Right lobe of liver (tissue), 6 donors: ENCODE data around the gene SDHAF1. TPM values are rescaled to one million over a fixed set of nuclear protein-coding genes. Genes with fewer than 3 reads are reported as not detected.

Experiments
- ATAC-seq, 4 donors: fragments of 200-7000 bp; cut with Tn5 transposase; one replicate each; pipeline ENCODE4 v1.9.1; 2020; ENCODE audit warnings: mild to moderate bottlenecking in 4 of 4, moderate library complexity in 4 of 4
- DNase-seq, 3 donors: peaks; one replicate each; pipeline ENCODE4 v3.0.0-alpha.2; 2020
- H3K27ac ChIP-seq, 3 donors: fragments of 200-600 bp; one replicate each; pipeline ENCODE4 v1.8.0; 2022
- H3K27me3 ChIP-seq, 2 donors: fragments of 200-600 bp; one replicate each; pipeline ENCODE4 v1.8.0; 2022
- H3K36me3 ChIP-seq, 4 donors: fragments of 200-600 bp; sonication (generic) in 1 of 4; one replicate each; pipeline versions ENCODE4 v1.5.1 to v1.8.0; 2017 to 2022; ENCODE audit warnings: control low read depth in 1 of 4
- H3K4me1 ChIP-seq, 4 donors: fragments of 200-600 bp; sonication (generic) in 1 of 4; one replicate each; pipeline versions ENCODE4 v1.5.1 to v1.8.0; 2017 to 2022; ENCODE audit warnings: control low read depth in 1 of 4
- H3K4me3 ChIP-seq, 3 donors: fragments of 200-600 bp; one replicate each; pipeline ENCODE4 v1.8.0; 2022
- H3K9me3 ChIP-seq, 4 donors: fragments of 200-600 bp; sonication (generic) in 1 of 4; one replicate each; pipeline versions ENCODE4 v1.5.1 to v1.8.0; 2017 to 2022; ENCODE audit warnings: control low read depth in 1 of 4
- CTCF ChIP-seq, 4 donors: fragments of 200-600 bp in 3 of 4; fragments of 450-650 bp in 1 of 4; IDR thresholded peaks; one replicate each; pipeline versions ENCODE4 v1.5.1 to v1.8.0; 2016 to 2022; ENCODE audit warnings: antibody characterized with exemption in 4 of 4, mild to moderate bottlenecking in 2 of 4
- POLR2A ChIP-seq: fragments of 450-650 bp; IDR thresholded peaks from one replicate; pipeline ENCODE4 v1.6.1; 2017; ENCODE audit warnings: antibody characterized with exemption, mild to moderate bottlenecking
- WGBS: methylation state at CpG from one replicate; pipeline ENCODE4 v1.1.6; 2018; ENCODE audit warnings: low coverage, low lambda C conversion rate; ENCODE audit not compliant: insufficient coverage; ENCODE audit errors: missing lambda C conversion rate; 5-methylcytosine and 5-hydroxymethylcytosine counted together
- intact Hi-C, 2 donors: fragments of 100-400 bp; cut with DNase I; formaldehyde crosslinking; loops; one replicate each; pipeline versions ENCODE4 v1.11.2 to v1.14.1; 2022
- total RNA-seq, 6 experiments: library from RNA; depleted of rRNA in 2 of 6; stranded (reverse); fragments of >200 nt in 2 of 6; fragmentation: NEBNext Ultra II Directional in 3 of 6; extraction: Animal tissue kit (Norgen Biotek cat#: 25700) in 3 of 6; gene quantifications; one replicate each; pipeline versions ENCODE4 v1.1.0 to v1.2.4, GENCODE V29; 2016 to 2023
- donor health status: DM: no; HTN: yes; CAD: no.
- donor health status: DM: no; HTN: no; CAD: no.
- donor health status: DM: no; HTN: no; CAD: no.
- donor health status: DM: no; HTN: yes; CAD: no.
- donor health status: DM: no; HTN: yes; CAD: no.

The SDHAF1 gene
- total RNA-seq, 6 experiments from 2014 or later = 8.4 to 41.9 (median 12.0) TPM

GRCh38 chr19:36008336-36008978 is 13.5 kb downstream of the SDHAF1 start, which contains the start of gene SYNE4:
SYNE4 (minus strand) TSS chr19:36008813; CDS start chr19:36008681, 132 bp downstream.
- Histone ChIP-seq H3K4me1 (peaks cover 0 to 18% (median 2%) of the 10 kb centered on the region in 4 donors), H3K27ac (peak within 1 kb of the TSS; percentile 44 to 78 (median 51)), H3K36me3 (peaks cover 0 to 3% (median 0%) of the 10 kb centered on the region in 4 donors), H3K4me3 (peak within 1 kb of the TSS; percentile 54 to 71 (median 69)), H3K27me3 (no peaks in the 10 kb centered on the region), H3K9me3 (no peaks in the 10 kb centered on the region)
- TF ChIP-seq CTCF (IDR thresholded peaks at IDR 0.05) (no peak), POLR2A (peak; percentile 60)
- intact Hi-C loops = no loop called here
- peak; percentile 85 to 93 (median 90) for ATAC-seq
- WGBS = 54% methylated on average over 3 of the region's 19 CpGs
- peak; percentile 85 to 91 (median 90) for DNase-seq

GRCh38 chr19:36009220-36009619 is 14.2 kb downstream of the SDHAF1 start:
- Histone ChIP-seq H3K27ac (peak overlapping the region in 2 of 3 donors; percentile 51 to 78), H3K36me3 (peaks cover 0 to 3% (median 0%) of the 10 kb centered on the region in 4 donors), H3K4me3 (peak overlapping the region; percentile 54 to 71 (median 69)), H3K4me1 (peaks cover 0 to 20% (median 2%) of the 10 kb centered on the region in 4 donors), H3K9me3 (no peaks in the 10 kb centered on the region), H3K27me3 (no peaks in the 10 kb centered on the region)
- intact Hi-C loops = no loop called here
- ATAC-seq (peak; percentile 38 to 68 (median 52)), DNase-seq (peak; percentile 75 to 79 (median 79))
- 0% methylated on average over 8 of the region's 50 CpGs for WGBS
- no peak for TF ChIP-seq POLR2A
- TF ChIP-seq CTCF (IDR thresholded peaks at IDR 0.05) = no peak

GRCh38 chr19:36009633-36010379 is 14.8 kb downstream of the SDHAF1 start:
- no peak for ATAC-seq
- no peaks in the 10 kb centered on the region for H3K36me3 ChIP-seq
- H3K27me3 ChIP-seq = no peaks in the 10 kb centered on the region
- TF ChIP-seq CTCF (IDR thresholded peaks at IDR 0.05) (no peak), POLR2A (no peak)
- no peaks in the 10 kb centered on the region for H3K9me3 ChIP-seq
- H3K27ac ChIP-seq = peak overlapping the region in 1 of 3 donors; percentile 78
- intact Hi-C loops = no loop called here
- H3K4me3 ChIP-seq = peak overlapping the region; percentile 54 to 71 (median 69)
- whole genome bisulfite sequencing = 58% methylated on average over 10 of the region's 15 CpGs
- no peak for DNase-seq
- peaks cover 0 to 24% (median 2%) of the 10 kb centered on the region in 4 donors for H3K4me1 ChIP-seq

GRCh38 chr19:36010402-36010801 is 15.4 kb downstream of the SDHAF1 start:
- Histone ChIP-seq H3K27ac (no peak overlapping the region), H3K9me3 (no peaks in the 10 kb centered on the region), H3K36me3 (no peaks in the 10 kb centered on the region), H3K27me3 (no peaks in the 10 kb centered on the region), H3K4me3 (no peak overlapping the region), H3K4me1 (peaks cover 0 to 24% (median 2%) of the 10 kb centered on the region in 4 donors)
- WGBS = 100% methylated on average over 2 of the region's 11 CpGs
- no peak for ATAC-seq
- no peak for TF ChIP-seq CTCF (IDR thresholded peaks at IDR 0.05)
- no peak for TF ChIP-seq POLR2A
- DNase-seq = no peak
- intact Hi-C loops = no loop called here
